HG02981 (cell line): ENCODE data around the gene FOXL1.
"Not testable (repeated sequence)": the region's sequence is repeated elsewhere in the genome, so short reads cannot be mapped to it uniquely, and the experiment has no call there.

Source experiments
- ATAC-seq: cut with Tn5 transposase; IDR thresholded peaks from one replicate; pipeline ENCODE4 v1.9.1; 2021; ENCODE audit warnings: mild to moderate bottlenecking, moderate library complexity; ENCODE audit not compliant: unreplicated experiment

The FOXL1 gene

GRCh38 chr16:86580791-86581170 is 2.4 kb downstream of the FOXL1 start:
- ATAC-seq = no peak

- no peak for ATAC-seq
Observed at GRCh38 chr16:86581458-86581857, 3.1 kb downstream of the FOXL1 start.

- ATAC-seq = no peak
Observed at GRCh38 chr16:86584071-86584685, 5.8 kb downstream of the FOXL1 start.

DNA sequence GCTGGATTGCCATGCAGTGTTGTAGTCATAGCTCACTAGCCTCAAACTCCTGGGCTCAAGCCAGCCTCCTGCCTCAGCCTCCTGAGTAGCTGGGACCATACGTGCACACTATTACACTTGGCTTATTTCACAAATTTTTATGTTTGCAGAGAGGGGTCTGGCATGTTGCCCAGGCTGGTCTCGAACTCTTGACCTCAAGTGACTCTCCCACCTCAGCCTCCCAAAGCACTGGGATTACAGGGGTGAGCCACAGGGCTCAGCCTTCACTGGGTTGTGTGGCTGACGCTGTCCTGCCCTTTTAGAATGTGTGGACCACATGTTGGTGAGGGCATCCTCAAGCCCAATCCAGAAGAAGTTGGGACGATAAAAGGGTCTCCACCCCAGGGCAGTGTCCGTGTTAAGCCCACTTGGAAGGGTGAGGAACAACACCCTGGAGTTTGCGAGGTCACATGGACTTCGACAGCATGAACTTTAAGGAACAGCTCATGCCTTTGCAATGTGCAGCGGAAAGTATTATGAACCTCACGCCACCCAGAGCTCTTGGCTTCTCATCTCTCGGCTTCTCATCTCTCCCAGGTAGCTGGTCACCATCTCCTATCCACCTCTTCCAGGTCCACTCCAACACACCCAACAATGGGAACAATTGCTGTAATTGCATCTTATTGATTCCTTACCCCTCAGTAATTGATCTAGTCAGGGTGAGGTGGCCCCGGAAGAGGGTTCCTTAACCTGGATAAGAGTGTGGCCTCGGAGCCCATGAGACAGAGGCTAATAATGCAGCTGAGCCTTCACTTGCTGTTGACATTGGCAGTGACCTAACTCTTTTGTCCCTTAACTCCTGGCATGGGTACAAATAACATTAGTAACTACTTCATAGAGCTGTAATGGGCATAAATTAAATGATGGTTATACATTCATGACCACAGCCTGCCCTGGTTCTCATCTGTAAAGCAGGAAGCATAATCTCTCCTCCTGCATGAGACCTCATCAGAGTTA is 6.7 kb downstream of the FOXL1 start:
- ATAC-seq = no peak

- no peak for ATAC-seq
Observed at GRCh38 chr16:86585821-86586611, 7.7 kb downstream of the FOXL1 start.

DNA sequence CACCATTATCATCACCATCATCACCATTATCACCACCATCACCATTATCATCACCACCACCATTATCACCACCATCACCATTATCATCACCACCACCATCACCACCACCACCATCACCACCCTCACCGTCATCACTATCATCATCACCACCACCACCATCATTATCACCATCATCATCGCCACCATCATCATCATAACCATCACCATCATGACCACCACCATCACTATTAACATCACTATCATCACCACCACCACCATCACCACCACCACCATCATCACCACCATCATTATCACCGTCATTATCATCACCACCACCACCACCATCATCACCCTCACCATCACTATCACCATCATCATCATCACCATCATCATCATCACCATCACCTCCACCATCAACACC is 9.1 kb downstream of the FOXL1 start:
- ATAC-seq = no peak

GRCh38 chr16:86587955-86588354 is 9.6 kb downstream of the FOXL1 start:
- ATAC-seq = not testable (repeated sequence)

DNA sequence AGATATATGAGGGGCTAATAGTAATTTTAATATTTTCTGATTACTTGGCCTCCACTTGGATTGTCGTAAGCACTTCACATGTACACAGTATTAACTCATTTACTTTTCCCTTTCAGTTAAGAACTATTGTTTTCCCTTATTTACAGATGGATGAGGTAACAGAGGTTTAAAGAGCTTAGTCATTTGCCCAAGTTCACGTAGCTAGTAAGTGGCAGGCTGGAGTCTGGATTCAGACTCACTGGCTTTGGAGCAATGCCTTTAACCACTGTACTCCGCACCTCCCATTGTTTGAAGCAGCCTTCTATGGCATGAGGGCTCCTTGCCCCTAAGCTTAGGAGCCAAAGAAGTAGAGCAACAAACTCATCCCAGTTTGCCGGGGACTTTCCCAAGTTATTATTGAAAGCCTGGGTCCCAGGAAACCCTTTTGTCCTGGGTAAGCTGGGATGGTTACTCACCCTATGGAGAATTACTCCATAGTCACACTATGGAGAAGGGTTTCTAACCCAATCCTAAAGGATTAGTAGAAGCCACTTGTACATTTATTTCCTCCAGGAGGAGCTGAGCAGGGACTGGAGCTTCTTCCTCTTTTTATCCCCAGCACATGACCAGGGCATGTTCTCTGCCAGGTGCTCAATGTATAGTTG is 12.3 kb downstream of the FOXL1 start:
- ATAC-seq = no peak

DNA sequence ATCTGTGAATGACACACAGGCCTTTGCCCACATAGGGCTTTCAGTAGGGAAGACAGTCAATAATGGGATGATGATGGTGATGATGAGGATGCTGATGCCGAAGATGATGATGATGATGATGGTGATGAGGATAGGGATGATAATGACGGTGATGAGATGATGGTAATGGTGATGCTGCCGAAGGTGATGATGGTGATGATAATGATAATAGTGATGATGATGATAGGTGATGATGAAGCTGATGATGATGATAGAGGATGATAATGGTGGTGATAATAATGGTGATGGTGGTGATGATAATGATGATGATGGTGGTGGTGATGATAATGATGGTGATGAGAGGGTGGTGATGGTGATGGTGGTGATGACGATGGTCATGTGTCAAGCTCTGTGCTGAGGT is 12.9 kb downstream of the FOXL1 start:
- no peak for ATAC-seq

GRCh38 chr16:86593913-86594620 is 15.7 kb downstream of the FOXL1 start:
- no peak for ATAC-seq

DNA sequence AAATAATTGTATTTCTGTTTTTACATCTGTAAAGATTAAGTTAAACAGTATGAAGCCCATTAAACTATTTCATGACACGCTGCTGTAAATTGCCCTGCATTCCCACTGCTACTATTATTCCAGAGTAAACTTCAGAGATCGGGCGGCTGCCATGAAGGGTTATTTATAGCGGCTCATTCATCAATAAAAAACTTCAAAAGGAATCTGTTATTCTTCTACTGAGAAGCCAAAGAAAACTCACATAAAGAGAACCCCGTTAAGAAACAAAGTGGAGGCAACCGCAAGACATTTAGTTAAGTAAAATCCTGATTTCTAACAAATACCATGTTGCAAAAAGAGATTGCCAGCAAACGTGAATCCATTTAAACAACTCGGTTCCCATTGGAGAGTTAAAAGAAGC is 16.4 kb downstream of the FOXL1 start:
- ATAC-seq = no peak

GRCh38 chr16:86595983-86596605 is 17.7 kb downstream of the FOXL1 start:
- no peak for ATAC-seq

DNA sequence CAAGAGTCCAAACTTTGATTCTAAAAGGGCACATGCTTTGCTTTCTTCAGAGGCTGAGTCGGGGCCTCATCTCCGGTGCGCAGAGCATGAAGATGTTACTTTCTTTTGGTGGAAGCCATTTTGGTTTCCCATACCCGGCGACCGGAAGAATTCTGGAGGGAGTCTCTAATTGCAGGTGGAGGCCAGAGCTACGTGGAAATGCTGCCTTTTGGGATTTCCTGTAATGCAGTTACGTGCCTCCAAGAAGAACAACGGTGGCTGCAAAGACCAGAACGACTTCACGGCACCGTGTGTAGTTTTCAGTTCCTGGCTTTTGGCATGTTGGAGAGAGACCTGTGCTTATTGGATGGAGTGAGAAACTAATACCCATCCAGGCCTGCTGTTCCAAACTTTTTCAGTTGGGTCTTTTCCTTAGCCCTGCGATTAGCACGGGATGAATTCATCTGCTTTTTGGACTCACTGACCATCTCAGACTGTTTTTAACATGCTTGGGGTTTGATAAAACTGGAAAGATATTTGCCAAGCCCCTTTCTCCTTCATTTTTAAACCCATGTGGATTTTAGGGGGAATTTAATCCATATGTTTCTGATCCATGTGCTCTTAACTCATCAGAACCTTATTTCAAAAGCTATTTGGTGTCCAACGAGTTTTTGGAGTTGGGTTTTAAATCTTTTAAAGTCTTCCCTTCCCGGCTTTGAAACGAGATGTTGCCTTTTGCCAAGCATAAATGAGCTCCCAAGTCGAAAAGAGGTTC is 19.0 kb downstream of the FOXL1 start:
- ATAC-seq = no peak

GRCh38 chr16:86597880-86598606 is 19.7 kb downstream of the FOXL1 start:
- ATAC-seq = no peak

- no peak for ATAC-seq
Observed at GRCh38 chr16:86598607-86599565, 20.5 kb downstream of the FOXL1 start.

GRCh38 chr16:86601356-86601755 is 23.0 kb downstream of the FOXL1 start:
- ATAC-seq = no peak

DNA sequence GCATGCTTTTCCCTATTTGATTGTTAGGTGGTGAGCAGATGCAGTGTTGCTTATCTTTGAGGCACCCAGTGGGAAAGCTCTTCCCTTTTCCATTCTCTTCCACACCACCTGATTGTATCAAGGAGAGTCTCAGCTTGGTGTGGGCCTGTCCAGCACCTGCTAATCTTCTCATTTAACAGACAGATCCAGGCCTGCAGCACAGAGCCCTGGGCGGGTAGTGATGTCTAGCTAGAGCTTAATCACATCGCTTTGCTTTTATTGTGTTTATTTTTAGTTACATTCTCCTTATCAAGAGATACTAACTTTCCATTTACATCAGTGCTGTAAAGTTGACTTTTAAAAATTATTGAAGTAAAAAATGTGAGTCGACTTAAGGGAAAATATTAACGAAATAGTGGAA is 24.2 kb downstream of the FOXL1 start:
- ATAC-seq = no peak
